WTC11 (cell line): Measurements from ENCODE around the gene CPVL. TPM values are rescaled to one million over a fixed set of nuclear protein-coding genes. Genes with fewer than 3 reads are reported as not detected.
A peak's percentile ranks its signal among the peaks of the same experiment; 100 is the strongest.

Source experiments
- ATAC-seq: fragments of 200-7000 bp; cut with Tn5 transposase; 2 replicates; pipeline ENCODE4 v1.10.0; 2021; ENCODE audit warnings: mild to moderate bottlenecking, moderate library complexity
- CTCF ChIA-PET: fragments of 300-600 bp; sonication (Branson Sonifier 250); formaldehyde crosslinking; loops from one replicate; lab custom pipeline; 2021; ENCODE audit warnings: antibody characterized with exemption; lab: Charles Lee
- POLR2A ChIA-PET: fragments of 350-600 bp; sonication (Branson Sonifier 250); formaldehyde crosslinking; loops from one replicate; lab custom pipeline; 2021; ENCODE audit warnings: antibody characterized with exemption; lab: Charles Lee
- DNase-seq: peaks from one replicate; pipeline ENCODE4 v3.0.0; 2021; ENCODE audit warnings: low spot score
- H3K27ac Mint-ChIP-seq: 2 replicates; pipeline ENCODE4 v1.8.0; 2021; ENCODE audit warnings: mixed read lengths
- H3K27me3 Mint-ChIP-seq: 2 replicates; pipeline ENCODE4 v1.8.0; 2021; ENCODE audit warnings: low read depth, mild to moderate bottlenecking, moderate library complexity, mixed read lengths
- H3K36me3 Mint-ChIP-seq: 2 replicates; pipeline ENCODE4 v1.8.0; 2021; ENCODE audit warnings: mixed read lengths
- H3K4me1 Mint-ChIP-seq: 2 replicates; pipeline ENCODE4 v1.8.0; 2022; ENCODE audit warnings: mixed read lengths
- H3K4me3 Mint-ChIP-seq: 2 replicates; pipeline ENCODE4 v1.8.0; 2021; ENCODE audit warnings: mild to moderate bottlenecking, moderate library complexity, mixed read lengths
- H3K9me3 Mint-ChIP-seq: 2 replicates; pipeline ENCODE4 v1.8.0; 2021; ENCODE audit warnings: mixed read lengths
- ARID4B ChIP-seq: sonication (generic); formaldehyde crosslinking; IDR thresholded peaks from 2 replicates; pipeline ENCODE4 v1.8.0; 2023; ENCODE audit warnings: missing genetic modification reagents, mild to moderate bottlenecking, borderline replicate concordance
- CDX4 ChIP-seq: fragments of 250-450 bp; sonication (Bioruptor Pico); IDR thresholded peaks from 2 replicates; pipeline ENCODE4 v1.9.0; 2021; ENCODE audit warnings: moderate library complexity, mild to moderate bottlenecking, inconsistent platforms, borderline replicate concordance
- CREB1 ChIP-seq: sonication (generic); formaldehyde crosslinking; IDR thresholded peaks from 2 replicates; pipeline ENCODE4 v1.8.0; 2023; ENCODE audit warnings: mild to moderate bottlenecking, missing genetic modification reagents
- EMX1 ChIP-seq: fragments of 250-450 bp; sonication (Bioruptor Pico); IDR thresholded peaks from 2 replicates; pipeline ENCODE4 v1.8.0; 2021; ENCODE audit warnings: mild to moderate bottlenecking
- FOXK1 ChIP-seq: sonication (generic); formaldehyde crosslinking; IDR thresholded peaks from 2 replicates; pipeline ENCODE4 v1.8.0; 2022; ENCODE audit warnings: mild to moderate bottlenecking, moderate library complexity, missing genetic modification reagents
- GRHL2 ChIP-seq: fragments of 250-450 bp; sonication (Bioruptor Pico); IDR thresholded peaks from 2 replicates; pipeline ENCODE4 v1.8.0; 2022; ENCODE audit warnings: mild to moderate bottlenecking, moderate library complexity; ENCODE audit not compliant: insufficient replicate concordance, severe bottlenecking
- JUN ChIP-seq: sonication (generic); formaldehyde crosslinking; IDR thresholded peaks from 2 replicates; pipeline ENCODE4 v1.8.0; 2023; ENCODE audit warnings: mild to moderate bottlenecking, missing genetic modification reagents
- MAX ChIP-seq: sonication (generic); formaldehyde crosslinking; IDR thresholded peaks from 2 replicates; pipeline ENCODE4 v1.8.0; 2022; ENCODE audit warnings: mild to moderate bottlenecking, missing genetic modification reagents
- NFYB ChIP-seq: sonication (generic); formaldehyde crosslinking; conservative IDR thresholded peaks from 2 replicates; pipeline ENCODE4 v1.8.0; 2022; ENCODE audit warnings: low read depth, missing genetic modification reagents
- PRDM15 ChIP-seq: sonication (generic); formaldehyde crosslinking; IDR thresholded peaks from 2 replicates; pipeline ENCODE4 v1.8.0; 2022; ENCODE audit warnings: missing genetic modification reagents
- TP53 ChIP-seq: sonication (generic); formaldehyde crosslinking; IDR thresholded peaks from 2 replicates; pipeline ENCODE4 v1.8.1; 2023; ENCODE audit warnings: mild to moderate bottlenecking, missing genetic modification reagents
- USF1 ChIP-seq: sonication (generic); formaldehyde crosslinking; IDR thresholded peaks from 2 replicates; pipeline ENCODE4 v1.8.0; 2022; ENCODE audit warnings: mild to moderate bottlenecking, missing genetic modification reagents
- ZNF138 ChIP-seq: sonication (generic); formaldehyde crosslinking; conservative IDR thresholded peaks from 2 replicates; pipeline ENCODE4 v1.8.1; 2022; ENCODE audit warnings: mild to moderate bottlenecking, moderate library complexity, missing genetic modification reagents
- total RNA-seq: library from RNA; stranded (reverse); gene quantifications from 3 replicates; pipeline ENCODE4 v1.2.3, GENCODE V29; 2021

Gene CPVL
- total RNA-seq, 1 experiment from 2014 or later, result 34.2 TPM

GRCh38 chr7:29146888-29147609 is 712 bp upstream of the CPVL start:
- TF ChIP-seq TP53 (CRISPR knock-in tag) (no peak), GRHL2 (no peak), ZNF138 (no peak), EMX1 (CRISPR knock-in tag) (no peak)
- TF ChIP-seq, all 79 proteins: peak for 0
- peaks cover 13% of the 10 kb centered on the region for H3K27me3 Mint-ChIP-seq
- H3K36me3 Mint-ChIP-seq, result peaks cover 2% of the 10 kb centered on the region; the same call in 1 of the 2 replicates
- H3K4me3 Mint-ChIP-seq, result peak overlapping the region; percentile 96
- ChIA-PET POLR2A (no interaction called here), CTCF (interaction anchor here (0.7 to 5.8 kb wide), 8 partner anchors 33 to 218 kb away, joined by 3 to 31 read pairs (median 3); no protein-coding TSS in a partner anchor)
- no peak for DNase-seq
- H3K4me1 Mint-ChIP-seq, result peaks cover 19% of the 10 kb centered on the region
- H3K9me3 Mint-ChIP-seq, result no peaks in the 10 kb centered on the region
- ATAC-seq, result peak; percentile 49
- no peak overlapping the region for H3K27ac Mint-ChIP-seq

GRCh38 chr7:29145553-29146056 is 732 bp downstream of the CPVL start:
- no peak for DNase-seq
- Mint-ChIP-seq H3K4me3 (peak overlapping the region; percentile 96), H3K27ac (0 out of 2 replicates have a peak overlapping the region, but pooled peaks have one; percentile 26), H3K36me3 (peaks cover 2% of the 10 kb centered on the region; the same call in 1 of the 2 replicates), H3K4me1 (peaks cover 19% of the 10 kb centered on the region), H3K27me3 (peaks cover 13% of the 10 kb centered on the region), H3K9me3 (no peaks in the 10 kb centered on the region)
- CTCF ChIA-PET, result interaction anchor here (0.6 to 5.8 kb wide), 4 partner anchors 44 to 263 kb away, joined by 3 to 31 read pairs (median 3); no protein-coding TSS in a partner anchor
- no peak for ATAC-seq
- POLR2A ChIA-PET, result no interaction called here
- TF ChIP-seq CREB1 (CRISPR knock-in tag), result no peak
- no peak for TF ChIP-seq JUN
- no peak for TF ChIP-seq MAX
- TF ChIP-seq USF1 (CRISPR knock-in tag), result no peak
- TF ChIP-seq ARID4B (CRISPR knock-in tag), result no peak
- no peak for TF ChIP-seq PRDM15 (CRISPR knock-in tag)
- no peak for TF ChIP-seq NFYB (CRISPR knock-in tag)
- TF ChIP-seq FOXK1, result no peak
- no peak for TF ChIP-seq CDX4 (CRISPR knock-in tag)
